ENCODE results near the gene PLSCR1.

DNA sequence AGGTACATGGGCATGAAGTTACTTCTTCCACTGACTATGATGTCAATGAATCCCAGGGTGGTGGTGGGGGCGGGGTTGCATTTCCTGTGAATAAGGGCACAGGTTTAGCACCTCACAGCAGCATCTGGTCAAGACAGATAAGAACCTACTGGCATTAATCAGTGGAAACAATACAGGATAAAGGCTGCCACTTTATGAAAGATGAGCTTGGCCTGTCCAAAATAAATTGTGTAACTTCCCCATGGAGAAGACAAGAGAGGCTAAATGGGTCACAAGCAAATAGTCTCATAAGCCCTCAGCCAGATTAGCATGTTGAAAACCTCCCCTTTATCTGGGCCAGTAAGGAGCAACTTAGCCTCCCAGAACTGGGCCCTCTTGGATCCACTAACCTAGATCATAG, 47.7 kb downstream of the PLSCR1 start:
- TF ChIP-seq, protein P1, sequence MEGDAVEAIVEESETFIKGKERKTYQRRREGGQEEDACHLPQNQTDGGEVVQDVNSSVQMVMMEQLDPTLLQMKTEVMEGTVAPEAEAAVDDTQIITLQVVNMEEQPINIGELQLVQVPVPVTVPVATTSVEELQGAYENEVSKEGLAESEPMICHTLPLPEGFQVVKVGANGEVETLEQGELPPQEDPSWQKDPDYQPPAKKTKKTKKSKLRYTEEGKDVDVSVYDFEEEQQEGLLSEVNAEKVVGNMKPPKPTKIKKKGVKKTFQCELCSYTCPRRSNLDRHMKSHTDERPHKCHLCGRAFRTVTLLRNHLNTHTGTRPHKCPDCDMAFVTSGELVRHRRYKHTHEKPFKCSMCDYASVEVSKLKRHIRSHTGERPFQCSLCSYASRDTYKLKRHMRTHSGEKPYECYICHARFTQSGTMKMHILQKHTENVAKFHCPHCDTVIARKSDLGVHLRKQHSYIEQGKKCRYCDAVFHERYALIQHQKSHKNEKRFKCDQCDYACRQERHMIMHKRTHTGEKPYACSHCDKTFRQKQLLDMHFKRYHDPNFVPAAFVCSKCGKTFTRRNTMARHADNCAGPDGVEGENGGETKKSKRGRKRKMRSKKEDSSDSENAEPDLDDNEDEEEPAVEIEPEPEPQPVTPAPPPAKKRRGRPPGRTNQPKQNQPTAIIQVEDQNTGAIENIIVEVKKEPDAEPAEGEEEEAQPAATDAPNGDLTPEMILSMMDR (IDR thresholded peaks at IDR 0.05; ENCODE audit: insufficient read depth, low read length, poor library complexity, severe bottlenecking), result no peak
- no peak for TF ChIP-seq EZH2phosphoT487 (conservative IDR thresholded peaks at IDR 0.05; ENCODE audit: low read length)

Measured in SU-DHL-6 (cell line).